ENCODE results near the gene ZNF541.

DNA sequence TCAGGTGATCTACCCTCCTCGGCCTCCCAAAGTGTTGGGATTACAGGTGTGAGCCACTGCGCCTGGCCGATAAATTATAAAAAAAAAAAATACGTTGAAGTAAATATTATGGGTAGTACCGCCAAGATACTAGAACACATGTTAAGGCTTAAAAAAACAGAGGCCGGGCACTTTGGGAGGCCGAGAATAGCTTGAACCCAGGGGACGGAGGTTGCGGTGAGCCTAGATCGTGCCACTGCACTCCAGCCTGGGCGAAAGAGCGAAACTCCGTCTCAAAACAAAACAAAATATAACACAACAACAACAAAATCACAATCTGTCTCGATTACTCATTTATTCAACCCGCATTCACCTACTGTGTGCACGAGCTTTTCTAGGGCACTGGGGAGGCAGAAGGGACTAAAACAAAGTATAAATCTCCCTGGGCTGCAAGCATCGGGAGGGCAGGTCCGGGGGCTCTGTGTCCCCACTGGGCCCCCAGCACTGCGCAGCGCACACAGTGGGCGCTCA, 34.7 kb upstream of the ZNF541 start:
- no peak for TF ChIP-seq POLR2A (IDR thresholded peaks at IDR 0.05)
- TF ChIP-seq, protein P1, sequence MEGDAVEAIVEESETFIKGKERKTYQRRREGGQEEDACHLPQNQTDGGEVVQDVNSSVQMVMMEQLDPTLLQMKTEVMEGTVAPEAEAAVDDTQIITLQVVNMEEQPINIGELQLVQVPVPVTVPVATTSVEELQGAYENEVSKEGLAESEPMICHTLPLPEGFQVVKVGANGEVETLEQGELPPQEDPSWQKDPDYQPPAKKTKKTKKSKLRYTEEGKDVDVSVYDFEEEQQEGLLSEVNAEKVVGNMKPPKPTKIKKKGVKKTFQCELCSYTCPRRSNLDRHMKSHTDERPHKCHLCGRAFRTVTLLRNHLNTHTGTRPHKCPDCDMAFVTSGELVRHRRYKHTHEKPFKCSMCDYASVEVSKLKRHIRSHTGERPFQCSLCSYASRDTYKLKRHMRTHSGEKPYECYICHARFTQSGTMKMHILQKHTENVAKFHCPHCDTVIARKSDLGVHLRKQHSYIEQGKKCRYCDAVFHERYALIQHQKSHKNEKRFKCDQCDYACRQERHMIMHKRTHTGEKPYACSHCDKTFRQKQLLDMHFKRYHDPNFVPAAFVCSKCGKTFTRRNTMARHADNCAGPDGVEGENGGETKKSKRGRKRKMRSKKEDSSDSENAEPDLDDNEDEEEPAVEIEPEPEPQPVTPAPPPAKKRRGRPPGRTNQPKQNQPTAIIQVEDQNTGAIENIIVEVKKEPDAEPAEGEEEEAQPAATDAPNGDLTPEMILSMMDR (IDR thresholded peaks at IDR 0.05): no peak

Measured in right lobe of liver (tissue), 4 donors.